ENCODE data around the gene NSD2. TPM values are rescaled to one million over a fixed set of nuclear protein-coding genes. Genes with fewer than 3 reads are reported as not detected.

NSD2 gene
- total and polyA plus RNA-seq, 4 donors, result 5.1 to 71.5 (median 11.6) TPM

- no peaks in the 10 kb centered on the region for H3K27me3 ChIP-seq (ENCODE audit: control insufficient read depth in 4 of 4, insufficient read depth in 4 of 4, low read length in 3 of 4)
- peaks cover 1 to 6% (median 5%) of the 10 kb centered on the region in 4 donors for H3K36me3 ChIP-seq (ENCODE audit: control insufficient read depth in 4 of 4, insufficient read depth in 3 of 4, low read depth in 1 of 4, low read length in 3 of 4)
- H3K4me1 ChIP-seq (ENCODE audit: control insufficient read depth in 4 of 4, insufficient read depth in 4 of 4, low read length in 3 of 4), result no peaks in the 10 kb centered on the region
- no peak overlapping the region for H3K27ac ChIP-seq (ENCODE audit: low read depth in 1 of 2, low read length in 2 of 2)
- H3K9ac ChIP-seq (ENCODE audit: low read depth in 1 of 2, low read length in 2 of 2), result no peak overlapping the region
- H3K9me3 ChIP-seq (ENCODE audit: control insufficient read depth in 4 of 4, low read length in 3 of 4), result no peaks in the 10 kb centered on the region
- no peak for TF ChIP-seq ATF3 (IDR thresholded peaks at IDR 0.05)
- no peak for TF ChIP-seq FOXA1 (IDR thresholded peaks at IDR 0.05)
- TF ChIP-seq GABPA (IDR thresholded peaks at IDR 0.05 in 1 of 2, conservative IDR thresholded peaks at IDR 0.05 in 1 of 2), result no peak
- TF ChIP-seq RAD21 (IDR thresholded peaks at IDR 0.05), result no peak
- no peak for TF ChIP-seq RXRA (IDR thresholded peaks at IDR 0.05)
- TF ChIP-seq HNF4G (IDR thresholded peaks at IDR 0.05), result no peak
- no peak for TF ChIP-seq NR2F2 (IDR thresholded peaks at IDR 0.05)
- no peak for TF ChIP-seq SP1 (IDR thresholded peaks at IDR 0.05)
- no peak for TF ChIP-seq FOXA2 (IDR thresholded peaks at IDR 0.05)
- no peak for TF ChIP-seq TAF1 (conservative IDR thresholded peaks at IDR 0.05)
- TF ChIP-seq JUND (IDR thresholded peaks at IDR 0.05), result no peak
- TF ChIP-seq YY1 (IDR thresholded peaks at IDR 0.05), result no peak
- no peak for TF ChIP-seq ZBTB33 (IDR thresholded peaks at IDR 0.05)
- TF ChIP-seq MAX (IDR thresholded peaks at IDR 0.05), result no peak
- no peak for TF ChIP-seq REST (IDR thresholded peaks at IDR 0.05)
- TF ChIP-seq HNF4A (conservative IDR thresholded peaks at IDR 0.05), result no peak
- H3K4me3 ChIP-seq (ENCODE audit: low read depth in 1 of 3, low read length in 3 of 3), result no peak overlapping the region
- DNase-seq (ENCODE audit: low spot score), result no peak
- WGBS, result 96% methylated on average over 7 of the region's 7 CpGs
Measured at GRCh38 chr4:1968686-1969295, 97.6 kb downstream of the NSD2 start.

GRCh38 chr4:1969928-1970723 lies 98.9 kb downstream of the NSD2 start:
- Histone ChIP-seq H3K9me3 (ENCODE audit: control insufficient read depth in 4 of 4, low read length in 3 of 4) (no peaks in the 10 kb centered on the region), H3K4me3 (ENCODE audit: low read depth in 1 of 3, low read length in 3 of 3) (no peak overlapping the region), H3K36me3 (ENCODE audit: control insufficient read depth in 4 of 4, insufficient read depth in 3 of 4, low read depth in 1 of 4, low read length in 3 of 4) (peaks cover 4 to 13% (median 7%) of the 10 kb centered on the region in 4 donors), H3K27ac (ENCODE audit: low read depth in 1 of 2, low read length in 2 of 2) (no peak overlapping the region), H3K9ac (ENCODE audit: low read depth in 1 of 2, low read length in 2 of 2) (no peak overlapping the region), H3K27me3 (ENCODE audit: control insufficient read depth in 4 of 4, insufficient read depth in 4 of 4, low read length in 3 of 4) (no peaks in the 10 kb centered on the region), H3K4me1 (ENCODE audit: control insufficient read depth in 4 of 4, insufficient read depth in 4 of 4, low read length in 3 of 4) (no peaks in the 10 kb centered on the region)
- TF ChIP-seq GABPA (IDR thresholded peaks at IDR 0.05 in 1 of 2, conservative IDR thresholded peaks at IDR 0.05 in 1 of 2), result no peak
- TF ChIP-seq FOXA1 (IDR thresholded peaks at IDR 0.05), result no peak
- TF ChIP-seq CTCF (IDR thresholded peaks at IDR 0.05; ENCODE audit: low read depth, low read length, missing input control), result no peak
- no peak for TF ChIP-seq SP1 (IDR thresholded peaks at IDR 0.05)
- no peak for TF ChIP-seq MAX (IDR thresholded peaks at IDR 0.05)
- TF ChIP-seq YY1 (IDR thresholded peaks at IDR 0.05), result no peak
- TF ChIP-seq HNF4G (IDR thresholded peaks at IDR 0.05), result no peak
- TF ChIP-seq TAF1 (conservative IDR thresholded peaks at IDR 0.05), result no peak
- no peak for TF ChIP-seq ATF3 (IDR thresholded peaks at IDR 0.05)
- TF ChIP-seq FOXA2 (IDR thresholded peaks at IDR 0.05), result no peak
- 98% methylated on average over 17 of the region's 17 CpGs for WGBS
- no peak for DNase-seq (ENCODE audit: low spot score)

All from liver (tissue), 9 donors.